Stimulated activated naive CD8-positive, alpha-beta T cell treated with anti-CD3 and anti-CD28 coated beads, Interleukin-15, Interleukin-2, amounts not matched to agents 100 U/mL and 50 U/mL, for 24 hours (primary cell): Measurements from ENCODE around the gene CCDC92.

Experiments used
- ATAC-seq: fragments of 150-1000 bp; cut with Tn5 transposase; one replicate; pipeline ENCODE4 v1.10.0; 2021
- DNase-seq: peaks from one replicate; pipeline ENCODE4 v3.0.0; 2021

Gene CCDC92

DNA sequence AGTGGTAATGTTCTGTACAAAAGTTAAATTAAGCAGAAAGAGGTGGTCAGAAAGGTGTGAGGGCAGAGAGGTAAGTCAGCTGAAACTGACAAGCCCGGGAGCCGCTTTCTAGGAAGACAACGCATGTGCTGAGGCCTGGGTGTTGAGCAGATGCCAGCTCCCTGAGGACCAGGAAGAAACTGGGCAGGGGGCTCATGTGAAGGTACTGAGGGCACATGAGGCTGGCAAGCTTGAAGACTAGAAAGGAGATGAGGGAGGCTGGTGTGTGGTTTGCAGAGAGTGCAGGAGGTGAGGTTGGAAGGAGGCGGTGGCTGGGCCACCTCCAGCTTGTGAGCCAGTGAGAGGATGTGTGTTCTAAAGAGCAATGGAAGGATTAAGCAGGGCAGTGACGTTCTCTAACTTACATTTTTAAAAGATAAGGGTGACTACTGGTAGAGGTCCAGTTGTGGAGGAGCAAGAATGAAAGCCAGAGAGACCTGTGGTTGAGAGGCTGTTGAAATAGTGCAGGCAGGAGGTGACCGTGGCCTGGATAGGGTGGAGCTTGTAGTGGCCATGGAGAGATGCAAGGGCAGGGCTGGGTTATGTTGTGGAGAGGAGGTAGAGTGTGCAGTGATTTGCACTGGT is 29.5 kb upstream of the CCDC92 start:
- no peak for ATAC-seq
- DNase-seq: no peak

DNA sequence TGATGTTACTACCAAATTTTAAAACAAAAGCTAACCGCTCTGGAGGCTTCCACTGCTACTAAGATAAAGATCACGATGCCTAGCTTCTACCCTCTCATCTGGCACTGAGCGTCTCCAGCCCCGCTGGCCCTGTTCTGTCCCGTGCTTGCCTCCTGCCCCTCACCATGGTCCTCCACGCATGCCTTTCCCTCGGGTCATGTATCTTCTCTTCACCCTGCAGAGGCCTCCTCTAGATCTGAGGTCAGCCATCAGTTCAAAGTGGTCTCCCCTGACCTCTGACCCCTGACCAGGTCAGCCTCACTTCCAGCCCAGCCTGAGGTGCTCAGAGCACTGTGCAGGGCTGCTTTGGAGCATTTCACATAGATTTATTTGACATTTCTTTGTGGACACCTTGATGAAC is 28.7 kb upstream of the CCDC92 start:
- no peak for ATAC-seq

DNA sequence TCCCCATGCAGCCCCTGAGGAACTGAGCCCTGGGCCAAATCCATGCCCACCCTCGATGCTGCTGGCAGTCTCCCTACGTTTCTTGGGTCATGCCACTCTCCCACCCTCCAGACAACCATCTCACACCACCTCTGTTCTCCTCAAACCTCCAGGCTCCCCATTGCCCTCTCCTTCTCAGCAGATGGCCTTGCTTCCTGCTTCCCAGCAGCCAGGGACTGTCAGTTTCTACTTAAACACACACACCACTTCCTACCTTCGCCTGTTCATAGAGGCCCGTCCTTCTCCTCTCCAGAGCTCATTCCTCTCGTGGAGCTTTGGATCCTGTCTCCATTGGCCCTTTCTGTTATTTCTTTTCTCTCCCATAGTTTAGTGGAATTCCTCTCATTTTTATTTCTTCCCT is 27.5 kb upstream of the CCDC92 start:
- ATAC-seq: no peak
- no peak for DNase-seq

More for the DNA sequence above, 28.7 kb upstream of the CCDC92 start:
- DNase-seq: no peak

DNA sequence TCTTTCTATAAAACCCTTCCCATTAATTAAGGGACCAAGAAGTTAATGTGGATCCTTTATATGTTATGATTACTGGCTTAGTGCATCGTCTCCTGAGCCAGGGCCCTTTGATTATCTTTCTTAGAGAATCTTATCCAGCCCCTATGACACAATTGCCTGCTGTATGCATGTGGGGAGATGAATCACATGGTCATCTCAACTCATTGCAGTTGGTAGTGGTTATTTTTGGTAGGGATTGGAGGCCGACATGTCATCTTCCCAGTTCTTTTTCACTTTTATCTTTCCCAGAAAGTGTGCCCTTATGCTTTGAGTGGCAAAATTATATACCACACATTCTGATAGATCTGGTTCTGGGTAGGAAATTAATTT is 26.3 kb upstream of the CCDC92 start:
- DNase-seq: no peak
- ATAC-seq: no peak

DNA sequence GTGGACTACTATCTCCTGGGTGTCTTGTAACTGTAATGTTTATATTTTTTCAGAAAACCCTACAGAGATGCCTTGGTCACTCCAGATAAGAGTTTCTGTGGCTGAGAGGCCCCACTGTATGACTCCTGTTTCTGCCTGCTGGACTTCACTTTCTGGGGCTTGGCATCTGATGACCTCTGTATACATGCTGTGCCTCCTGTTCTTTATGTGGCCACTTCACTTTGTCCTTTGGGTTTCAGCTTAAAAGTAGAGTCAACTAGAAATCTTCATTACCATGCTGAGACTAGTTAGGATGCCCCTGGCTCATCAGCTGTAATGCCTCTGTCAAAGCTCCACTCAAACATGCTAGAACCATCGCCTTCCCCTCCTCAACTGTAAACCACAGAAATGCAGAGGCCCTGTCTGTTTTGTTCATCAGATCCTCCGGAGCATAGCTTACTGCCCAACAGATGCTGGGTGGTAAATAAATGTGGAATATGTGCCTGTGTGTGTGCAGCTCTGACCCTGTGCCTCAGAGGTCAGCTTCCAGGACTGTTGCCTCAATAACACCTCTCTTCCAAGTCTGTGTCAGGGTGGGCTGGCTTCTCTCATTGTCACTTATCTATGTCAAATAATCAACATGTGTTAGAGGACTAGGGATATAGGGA is 25.8 kb upstream of the CCDC92 start:
- no peak for ATAC-seq
- DNase-seq: no peak

DNA sequence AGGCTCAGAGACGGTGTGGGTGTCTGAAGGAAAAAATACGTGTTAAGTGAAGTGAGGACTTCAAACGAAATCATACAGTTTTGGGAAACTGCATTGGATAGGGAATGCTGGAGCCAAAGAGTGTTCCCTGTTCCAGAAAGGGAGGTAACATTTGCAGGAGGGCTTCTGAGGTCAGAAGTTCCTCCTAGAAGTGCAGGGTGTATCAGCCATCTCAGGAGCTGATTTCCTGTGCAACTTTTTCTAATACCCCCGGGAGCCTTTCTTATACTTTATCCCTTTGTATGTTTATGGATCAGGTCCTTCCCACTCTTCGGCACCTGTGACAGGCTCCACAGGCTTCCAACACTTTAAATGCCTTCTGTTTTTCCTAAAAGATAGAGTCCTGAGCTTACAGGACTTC is 25.3 kb upstream of the CCDC92 start:
- DNase-seq (no peak), ATAC-seq (no peak)

DNA sequence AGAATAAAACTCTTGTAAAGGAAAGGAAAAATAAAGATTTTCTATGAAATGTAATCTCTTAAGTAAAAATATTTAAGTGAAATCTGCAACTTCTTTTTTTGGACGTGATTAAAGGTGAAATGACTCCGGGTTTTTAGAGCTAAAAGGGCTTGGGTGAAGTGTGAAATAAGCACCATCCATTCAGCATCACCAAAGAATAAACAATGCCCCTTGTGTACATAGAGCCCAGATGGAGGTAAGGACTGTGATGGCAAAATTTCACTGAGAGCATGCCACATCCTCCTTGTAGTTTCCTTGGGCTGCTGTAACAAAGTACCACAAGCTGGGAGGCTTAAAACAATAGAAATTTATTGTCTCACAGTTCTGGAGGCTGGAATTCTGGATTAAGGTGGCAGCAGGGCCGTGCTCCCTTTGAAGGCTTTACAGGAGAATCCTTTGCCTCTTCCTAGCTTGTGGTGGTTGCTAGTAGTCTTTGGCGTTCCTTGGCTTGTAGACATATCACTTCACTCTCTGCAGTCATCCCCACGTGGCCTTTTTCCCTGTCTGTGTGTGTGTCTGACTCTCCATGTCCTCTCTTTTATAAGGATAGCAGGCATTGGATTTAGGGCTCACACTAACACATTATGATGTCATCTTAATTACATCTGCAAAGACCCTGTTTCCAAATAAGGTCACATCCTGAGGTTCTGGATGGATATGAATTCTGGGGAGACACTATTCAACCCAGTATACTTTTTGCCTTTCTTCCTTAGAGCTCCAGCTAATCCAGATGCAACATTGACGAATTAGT is 24.6 kb upstream of the CCDC92 start:
- DNase-seq: no peak
- no peak for ATAC-seq

DNA sequence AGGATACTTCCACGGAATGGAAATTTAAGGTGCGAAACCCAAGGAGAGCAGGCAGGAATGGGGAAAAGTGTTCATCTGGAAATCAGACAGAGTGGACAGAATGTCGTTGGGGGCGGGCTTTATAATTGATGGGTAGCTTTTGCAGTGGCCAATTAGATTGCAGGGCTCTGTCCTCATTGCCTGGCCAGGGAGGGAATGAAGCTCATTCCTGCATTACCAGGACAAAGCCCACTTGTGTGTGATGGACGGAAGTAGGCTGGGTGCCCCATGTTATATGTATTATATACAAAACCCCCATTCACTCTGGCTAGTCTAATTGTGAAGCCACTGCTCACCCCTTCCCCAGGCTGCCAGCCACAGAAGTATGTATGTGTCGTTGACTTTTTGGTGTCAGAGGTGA is 23.9 kb upstream of the CCDC92 start:
- ATAC-seq: no peak
- DNase-seq: no peak

DNA sequence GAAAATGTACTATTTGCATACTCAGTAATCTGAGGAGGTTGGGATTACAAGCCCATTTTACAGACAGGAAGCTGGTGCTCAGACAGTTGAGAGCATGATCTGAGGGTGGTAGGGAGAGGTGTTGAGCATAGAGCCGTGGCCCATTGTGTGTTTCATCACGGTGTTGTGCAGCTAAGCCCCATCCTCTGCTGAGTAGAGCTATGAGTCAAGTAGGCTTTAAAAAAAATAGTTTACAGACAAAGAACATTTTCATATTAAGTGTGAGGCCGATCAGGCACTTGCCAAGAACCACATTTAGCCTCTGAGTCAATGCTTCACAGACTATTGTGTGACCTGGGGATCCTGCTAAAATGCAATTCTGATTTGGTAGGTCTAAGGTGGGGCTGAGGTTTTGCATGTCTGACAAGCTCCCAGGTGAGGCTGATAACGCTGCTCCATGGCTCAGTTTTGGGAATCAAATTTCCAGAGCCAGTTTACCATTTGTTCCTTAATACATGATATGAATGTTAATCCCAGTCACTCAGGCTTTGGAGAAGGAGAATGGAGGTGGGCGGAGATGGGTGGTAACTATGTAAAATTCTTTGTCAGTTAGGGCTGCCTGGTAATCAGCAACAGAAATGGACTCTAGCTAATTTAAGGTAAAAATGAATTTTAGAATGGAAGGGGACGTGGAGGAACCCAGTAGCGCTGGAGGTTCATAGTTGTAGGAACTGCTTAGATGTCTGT is 22.6 kb upstream of the CCDC92 start:
- ATAC-seq: peak; percentile 46
- DNase-seq: no peak

DNA sequence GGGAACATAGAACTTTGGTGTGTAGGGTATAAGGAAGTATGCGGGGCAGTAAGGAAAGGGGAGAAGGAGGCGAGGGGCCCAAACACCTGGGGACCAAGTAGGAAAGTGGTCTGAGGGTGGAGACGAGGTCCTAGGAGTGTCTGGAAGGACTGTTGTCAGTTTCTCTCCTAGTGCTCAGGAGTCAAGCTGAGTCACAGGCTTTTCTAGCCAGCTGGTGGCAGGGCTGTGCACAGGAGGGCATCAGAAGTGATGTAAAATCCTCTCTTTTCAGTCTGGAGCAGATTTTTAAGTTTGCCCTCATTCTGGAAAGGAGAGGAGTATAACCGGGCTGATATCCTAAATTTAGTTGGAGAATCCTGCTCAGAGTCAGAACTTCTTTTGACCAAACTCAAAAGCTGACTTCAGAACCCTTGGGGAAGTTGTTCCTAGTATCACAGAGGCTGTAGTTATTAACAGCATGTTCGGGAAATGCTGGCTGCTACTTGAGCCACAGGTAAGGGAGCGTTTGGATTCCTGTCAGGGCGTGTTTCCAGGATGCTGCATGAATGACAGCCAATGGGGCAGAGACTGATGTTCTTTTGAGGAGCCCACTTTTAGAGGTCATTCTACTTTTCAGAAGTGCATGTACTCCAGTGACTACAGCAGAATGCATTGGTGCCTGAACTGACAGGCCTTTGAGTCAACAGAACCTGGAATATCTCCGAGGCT is 19.6 kb upstream of the CCDC92 start:
- ATAC-seq: no peak
- no peak for DNase-seq

DNA sequence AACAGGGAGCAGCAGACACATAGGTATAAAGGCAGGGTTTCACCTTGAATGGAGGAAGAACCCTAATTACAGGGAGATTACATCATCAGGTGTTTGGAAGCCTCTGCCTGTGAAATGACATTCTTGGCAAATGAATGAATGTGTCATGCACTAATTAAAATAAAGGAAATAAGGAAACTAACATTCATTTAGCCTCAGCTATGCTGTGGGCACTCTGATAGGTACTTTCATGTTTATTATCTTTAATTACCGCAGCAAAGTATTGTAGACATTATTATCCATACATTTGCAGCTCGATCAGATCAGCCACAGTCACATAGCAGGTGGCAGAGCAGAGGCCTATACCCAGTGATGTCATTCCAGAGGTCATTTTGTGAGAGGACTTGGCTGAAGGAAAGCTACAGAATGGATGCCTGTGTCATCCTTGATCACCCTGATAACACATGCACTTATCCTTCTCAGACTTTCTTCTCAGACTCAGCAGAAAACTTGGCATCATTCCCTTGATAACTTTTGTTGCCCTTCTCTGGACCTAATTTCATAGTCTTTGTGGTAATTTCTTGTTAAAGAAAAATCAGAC is 18.8 kb upstream of the CCDC92 start:
- no peak for DNase-seq

DNA sequence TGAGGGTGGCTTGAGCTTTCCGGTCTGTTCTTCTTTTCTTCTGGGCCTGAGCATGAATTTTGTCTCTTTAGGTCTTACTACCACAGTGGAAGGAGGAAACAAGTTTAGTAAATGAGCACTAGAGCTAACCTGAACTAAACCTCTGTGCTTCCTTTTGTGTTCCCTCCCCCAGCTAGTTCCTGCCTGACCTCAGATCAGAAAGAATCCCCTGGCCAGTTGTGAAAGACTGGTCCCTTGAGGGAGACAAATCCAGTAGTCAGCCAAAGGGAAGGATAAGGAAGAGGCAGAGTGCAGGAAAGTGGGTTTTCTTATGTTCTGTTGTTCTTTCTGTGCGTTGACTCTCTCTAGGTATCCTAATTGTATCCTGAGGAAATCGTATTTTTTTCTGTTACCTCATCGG is 17.9 kb upstream of the CCDC92 start:
- no peak for DNase-seq
- no peak for ATAC-seq

More for the DNA sequence above, 18.8 kb upstream of the CCDC92 start:
- ATAC-seq: no peak

DNA sequence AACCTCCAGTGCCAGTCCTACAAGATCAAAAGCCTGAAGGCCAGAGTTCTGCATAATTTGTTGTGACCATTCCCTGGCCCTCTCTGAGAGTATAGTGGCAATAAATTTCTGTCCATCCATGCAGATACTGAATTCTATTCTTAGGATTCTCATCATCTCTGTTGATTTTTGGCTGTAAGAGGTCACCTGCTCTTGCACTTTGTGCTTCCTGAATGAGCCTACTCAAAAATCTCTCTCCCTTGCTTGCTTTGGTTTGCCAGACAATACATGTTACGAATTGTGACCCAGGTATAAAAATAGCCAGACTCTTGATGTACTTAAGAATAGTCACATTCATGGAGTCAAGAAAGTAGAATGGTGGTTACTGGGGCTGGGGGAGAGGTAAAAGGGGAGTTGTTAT is 17.1 kb upstream of the CCDC92 start:
- no peak for DNase-seq
- no peak for ATAC-seq

DNA sequence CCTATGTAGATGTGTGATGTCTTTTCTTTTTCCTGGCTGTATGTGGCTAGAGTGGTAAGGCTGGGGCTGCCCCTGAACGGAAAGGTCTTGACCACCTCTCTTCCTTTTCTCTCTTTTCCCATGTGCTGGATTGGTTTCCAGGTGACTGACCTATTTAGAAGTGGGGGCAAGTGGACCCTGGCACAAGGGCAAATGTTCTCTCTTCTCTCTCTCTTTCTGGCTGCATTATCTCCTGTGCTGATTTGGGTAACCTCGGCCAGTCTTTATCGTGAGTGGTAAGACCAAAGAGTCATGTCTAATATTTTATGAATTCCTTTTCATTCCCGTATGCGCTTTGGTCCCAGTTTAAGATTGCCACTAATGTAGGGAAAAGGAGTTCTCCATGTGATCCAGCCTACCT is 16.5 kb upstream of the CCDC92 start:
- ATAC-seq: no peak
- DNase-seq: no peak

DNA sequence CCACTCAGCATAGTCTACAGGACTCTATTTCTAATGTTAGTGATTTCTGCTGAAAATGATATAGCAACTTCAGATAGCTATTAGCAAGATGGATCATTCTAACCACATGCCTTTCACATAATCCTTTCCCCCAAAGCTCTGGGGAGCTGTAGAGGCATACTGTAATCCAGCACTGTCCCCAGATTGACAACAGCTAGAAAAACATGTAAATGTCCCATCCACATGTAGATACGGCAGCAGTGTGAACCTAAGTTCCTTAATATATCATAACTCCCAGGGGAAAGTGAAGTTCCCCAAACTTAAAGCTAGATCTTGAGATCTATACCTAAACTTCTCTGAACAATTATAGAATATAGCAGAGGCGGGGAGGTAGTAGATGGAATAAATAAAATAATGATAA is 14.4 kb upstream of the CCDC92 start:
- no peak for ATAC-seq
- no peak for DNase-seq

DNA sequence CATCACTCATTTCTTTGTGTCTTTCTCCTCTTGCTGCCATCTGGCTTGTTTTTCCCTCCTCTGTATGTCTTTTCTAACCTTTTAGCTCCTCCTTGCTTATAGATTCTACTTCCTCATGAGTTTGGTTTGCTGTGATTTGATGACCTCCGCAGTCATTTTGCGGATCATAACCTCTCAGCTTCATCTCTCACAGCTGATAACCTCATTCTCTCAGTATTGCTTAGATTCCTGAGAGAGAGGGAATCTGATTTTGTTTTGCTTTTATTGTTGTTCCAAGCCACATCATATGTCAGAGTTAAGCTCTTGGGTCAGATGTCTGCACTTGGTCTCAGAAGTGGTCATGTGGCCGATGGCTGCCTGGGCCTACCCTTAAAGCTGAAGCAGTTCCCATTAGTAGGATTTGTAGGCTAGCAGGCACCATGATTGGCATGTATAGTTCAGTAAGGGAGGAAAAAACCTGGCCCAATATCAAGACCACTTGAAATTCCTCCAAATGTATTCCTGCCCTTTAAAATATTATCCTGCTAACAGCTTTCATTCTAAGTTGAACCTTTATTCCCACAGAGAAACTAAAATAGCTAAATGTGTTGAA is 13.8 kb upstream of the CCDC92 start:
- DNase-seq (no peak), ATAC-seq (no peak)

DNA sequence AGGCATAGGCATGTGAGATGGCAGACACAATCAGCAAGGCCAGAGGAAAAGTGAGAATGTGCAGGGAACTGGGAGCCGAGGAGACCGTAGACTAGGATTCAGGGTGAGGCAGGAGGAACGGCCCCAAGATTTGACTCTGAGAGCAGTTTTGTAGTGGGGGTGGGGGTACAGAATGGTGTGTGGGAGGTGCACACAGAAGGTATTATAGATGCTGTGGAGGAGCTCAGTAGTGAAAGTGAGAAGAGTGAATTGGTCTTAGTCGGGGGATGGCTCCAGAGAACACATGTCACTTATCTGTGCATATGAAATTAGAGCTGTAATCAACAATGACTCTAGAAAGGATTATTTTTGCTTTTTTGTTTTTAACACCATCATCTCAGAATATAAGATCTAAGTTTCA is 12.3 kb upstream of the CCDC92 start:
- DNase-seq: no peak
- ATAC-seq: no peak

DNA sequence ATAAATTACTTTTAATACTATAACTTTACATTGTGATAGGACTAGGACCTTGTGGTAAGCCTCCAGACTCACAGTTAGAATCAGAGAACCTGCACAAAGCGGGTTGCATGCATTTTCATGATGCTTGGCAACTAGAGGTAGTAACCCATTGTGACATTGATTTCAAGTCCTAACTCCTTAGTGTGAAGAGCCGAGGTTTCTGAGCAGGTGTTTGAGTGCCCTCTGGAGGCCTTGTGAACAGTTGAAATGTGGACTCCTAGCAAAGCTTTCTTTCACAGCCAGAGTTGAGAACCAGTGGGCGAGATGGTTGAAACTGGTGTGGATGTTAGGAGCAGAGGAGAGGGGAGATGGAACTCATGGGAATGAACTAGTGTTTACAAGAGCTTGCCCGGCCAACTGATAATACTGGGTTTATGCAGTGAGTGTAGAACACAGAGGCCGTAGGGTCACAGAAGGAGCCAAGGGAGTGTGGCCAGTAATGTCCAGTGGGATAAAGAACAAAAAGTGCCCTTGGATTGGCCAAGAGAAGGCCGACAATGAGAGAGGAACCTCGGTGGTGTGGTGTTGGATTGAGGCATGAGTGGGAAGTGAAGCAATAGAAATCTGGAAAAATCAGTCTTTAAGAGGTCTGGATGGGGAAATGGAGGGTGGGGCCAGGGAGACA is 11.3 kb upstream of the CCDC92 start:
- peak; percentile 61 for ATAC-seq
- peak; percentile 15 for DNase-seq

DNA sequence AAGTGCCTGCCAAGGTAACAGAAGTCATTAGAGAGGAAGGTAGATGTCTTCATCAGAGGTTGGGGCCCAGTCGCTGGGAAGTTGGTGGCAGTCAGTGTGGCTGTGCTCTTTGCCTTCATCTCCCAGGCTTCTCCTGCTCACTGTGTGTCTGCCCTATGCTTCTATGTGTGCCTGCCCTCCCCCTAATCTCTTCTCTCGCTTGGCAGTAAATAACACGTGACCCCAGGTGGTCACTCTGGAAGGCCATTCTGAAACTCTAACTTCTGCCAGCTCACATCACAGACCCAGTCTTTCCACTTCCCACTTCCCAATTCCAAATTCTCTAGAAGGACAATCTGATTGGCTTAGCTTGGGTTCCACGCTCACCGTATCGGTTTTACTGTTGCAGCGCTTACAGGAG is 9.6 kb upstream of the CCDC92 start:
- no peak for DNase-seq
- ATAC-seq: no peak

DNA sequence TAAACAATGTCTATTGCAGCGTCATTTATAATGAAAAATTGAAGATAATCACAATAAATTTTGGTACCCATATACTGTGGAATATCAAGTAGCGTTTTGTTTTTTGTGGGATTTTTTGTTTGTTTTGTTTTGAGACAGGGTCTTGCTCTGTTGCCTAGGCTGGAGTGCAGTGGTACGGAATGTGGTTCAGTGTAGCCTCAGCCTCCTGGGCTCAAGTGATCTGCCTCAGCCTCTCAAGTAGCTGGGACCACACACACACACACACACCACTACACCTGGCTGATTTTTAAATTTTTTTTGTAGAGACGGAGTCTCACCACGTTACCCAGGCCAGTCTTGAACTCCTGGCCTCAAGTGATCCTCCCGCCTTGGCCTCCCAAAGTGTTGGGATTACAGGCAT is 6.9 kb upstream of the CCDC92 start:
- no peak for ATAC-seq
- DNase-seq: no peak

DNA sequence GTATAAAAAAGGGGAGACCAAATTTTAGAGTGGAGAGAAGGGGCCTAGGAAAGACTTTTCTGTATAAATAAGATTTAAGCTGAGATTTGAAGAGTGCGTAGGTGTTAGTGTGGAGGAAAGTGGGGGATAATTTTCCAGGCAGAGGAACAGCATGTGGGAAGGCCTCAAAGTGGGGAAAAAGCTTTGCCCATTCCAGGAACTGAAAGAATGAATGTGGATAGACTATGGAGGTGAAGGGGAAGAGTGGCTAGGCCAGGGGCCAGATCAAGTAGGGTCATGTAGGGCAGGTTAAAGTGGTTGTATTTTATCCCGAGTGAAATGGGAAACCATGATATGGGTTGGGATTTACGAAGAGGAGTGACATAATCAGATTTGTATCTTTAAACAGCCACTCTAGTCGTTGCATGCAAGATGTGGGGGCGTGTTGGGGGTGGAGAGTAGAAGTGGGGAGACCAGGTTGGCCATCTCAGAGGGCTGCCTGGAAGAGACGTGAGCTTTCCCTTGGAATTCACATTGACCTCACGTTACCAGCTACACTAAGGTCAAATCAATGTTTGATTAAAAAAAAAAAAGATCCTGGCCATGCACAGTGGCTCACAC is 3.7 kb upstream of the CCDC92 start:
- DNase-seq (no peak), ATAC-seq (no peak)
